ENCODE results near the gene MFAP4.

DNA sequence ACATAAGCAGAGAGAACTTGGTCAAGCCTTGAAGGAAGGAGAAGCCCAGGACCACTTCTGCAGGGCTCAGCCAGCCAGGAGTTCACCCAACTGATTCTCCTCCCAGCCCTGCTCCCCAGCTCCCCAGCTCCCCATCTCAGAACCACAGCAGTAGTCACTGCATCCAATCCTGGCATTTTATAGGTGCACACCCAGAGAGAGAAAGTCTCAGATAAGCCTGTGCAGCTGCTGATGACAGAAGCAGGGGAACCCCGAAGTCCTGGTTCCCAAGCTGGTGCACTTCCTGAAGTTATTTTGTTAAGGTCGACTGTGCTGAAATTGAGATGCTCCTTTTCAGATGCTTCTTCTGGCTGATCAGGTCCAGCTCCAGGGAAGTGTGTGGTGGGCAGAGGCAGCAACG lies 30.6 kb upstream of the MFAP4 start:
- TF ChIP-seq EZH2phosphoT487 (IDR thresholded peaks at IDR 0.05; ENCODE audit: low read length) (no peak), EZH2 (optimal IDR thresholded peaks at IDR 0.05; ENCODE audit: low read depth, low read length) (no peak)
- TF ChIP-seq, protein P1, sequence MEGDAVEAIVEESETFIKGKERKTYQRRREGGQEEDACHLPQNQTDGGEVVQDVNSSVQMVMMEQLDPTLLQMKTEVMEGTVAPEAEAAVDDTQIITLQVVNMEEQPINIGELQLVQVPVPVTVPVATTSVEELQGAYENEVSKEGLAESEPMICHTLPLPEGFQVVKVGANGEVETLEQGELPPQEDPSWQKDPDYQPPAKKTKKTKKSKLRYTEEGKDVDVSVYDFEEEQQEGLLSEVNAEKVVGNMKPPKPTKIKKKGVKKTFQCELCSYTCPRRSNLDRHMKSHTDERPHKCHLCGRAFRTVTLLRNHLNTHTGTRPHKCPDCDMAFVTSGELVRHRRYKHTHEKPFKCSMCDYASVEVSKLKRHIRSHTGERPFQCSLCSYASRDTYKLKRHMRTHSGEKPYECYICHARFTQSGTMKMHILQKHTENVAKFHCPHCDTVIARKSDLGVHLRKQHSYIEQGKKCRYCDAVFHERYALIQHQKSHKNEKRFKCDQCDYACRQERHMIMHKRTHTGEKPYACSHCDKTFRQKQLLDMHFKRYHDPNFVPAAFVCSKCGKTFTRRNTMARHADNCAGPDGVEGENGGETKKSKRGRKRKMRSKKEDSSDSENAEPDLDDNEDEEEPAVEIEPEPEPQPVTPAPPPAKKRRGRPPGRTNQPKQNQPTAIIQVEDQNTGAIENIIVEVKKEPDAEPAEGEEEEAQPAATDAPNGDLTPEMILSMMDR (IDR thresholded peaks at IDR 0.05; ENCODE audit: low read length): no peak
